ENCODE measurements around the gene AQP3.

DNA sequence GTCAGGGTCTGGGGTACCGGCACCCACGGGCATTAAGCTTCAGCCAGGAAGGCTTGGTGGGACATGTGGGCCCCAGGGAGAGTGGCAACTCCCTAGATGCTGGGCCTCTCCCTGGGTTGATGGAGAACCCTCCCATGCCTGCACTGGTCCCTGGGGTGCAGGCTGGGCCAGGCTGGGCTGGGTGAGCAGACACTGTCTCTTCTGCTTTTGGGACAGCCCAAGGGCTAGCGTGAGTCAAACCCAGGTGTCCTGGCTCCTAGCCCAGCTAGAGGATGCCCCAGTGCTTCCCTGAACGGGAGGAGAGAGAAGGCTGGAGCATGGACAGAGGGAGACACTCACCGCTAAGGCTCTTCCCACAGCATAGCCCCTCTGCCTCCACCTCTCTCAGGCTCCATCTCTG, 39.3 kb downstream of the AQP3 start:
- TF ChIP-seq, protein P1, sequence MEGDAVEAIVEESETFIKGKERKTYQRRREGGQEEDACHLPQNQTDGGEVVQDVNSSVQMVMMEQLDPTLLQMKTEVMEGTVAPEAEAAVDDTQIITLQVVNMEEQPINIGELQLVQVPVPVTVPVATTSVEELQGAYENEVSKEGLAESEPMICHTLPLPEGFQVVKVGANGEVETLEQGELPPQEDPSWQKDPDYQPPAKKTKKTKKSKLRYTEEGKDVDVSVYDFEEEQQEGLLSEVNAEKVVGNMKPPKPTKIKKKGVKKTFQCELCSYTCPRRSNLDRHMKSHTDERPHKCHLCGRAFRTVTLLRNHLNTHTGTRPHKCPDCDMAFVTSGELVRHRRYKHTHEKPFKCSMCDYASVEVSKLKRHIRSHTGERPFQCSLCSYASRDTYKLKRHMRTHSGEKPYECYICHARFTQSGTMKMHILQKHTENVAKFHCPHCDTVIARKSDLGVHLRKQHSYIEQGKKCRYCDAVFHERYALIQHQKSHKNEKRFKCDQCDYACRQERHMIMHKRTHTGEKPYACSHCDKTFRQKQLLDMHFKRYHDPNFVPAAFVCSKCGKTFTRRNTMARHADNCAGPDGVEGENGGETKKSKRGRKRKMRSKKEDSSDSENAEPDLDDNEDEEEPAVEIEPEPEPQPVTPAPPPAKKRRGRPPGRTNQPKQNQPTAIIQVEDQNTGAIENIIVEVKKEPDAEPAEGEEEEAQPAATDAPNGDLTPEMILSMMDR (conservative IDR thresholded peaks at IDR 0.05; ENCODE audit: low read depth, low read length), result no peak
- TF ChIP-seq MAFK (IDR thresholded peaks at IDR 0.05; ENCODE audit: low read depth, low read length) (no peak), POLR2A (IDR thresholded peaks at IDR 0.05; ENCODE audit: low read depth, low read length) (no peak), MXI1 (IDR thresholded peaks at IDR 0.05; ENCODE audit: borderline replicate concordance, low read depth, low read length) (no peak), MAZ (IDR thresholded peaks at IDR 0.05; ENCODE audit: borderline replicate concordance, low read depth, low read length) (no peak), CEBPB (IDR thresholded peaks at IDR 0.05; ENCODE audit: low read depth, low read length) (no peak), FOS (IDR thresholded peaks at IDR 0.05; ENCODE audit: low read depth, low read length) (no peak)
- TF ChIP-seq, protein P2, sequence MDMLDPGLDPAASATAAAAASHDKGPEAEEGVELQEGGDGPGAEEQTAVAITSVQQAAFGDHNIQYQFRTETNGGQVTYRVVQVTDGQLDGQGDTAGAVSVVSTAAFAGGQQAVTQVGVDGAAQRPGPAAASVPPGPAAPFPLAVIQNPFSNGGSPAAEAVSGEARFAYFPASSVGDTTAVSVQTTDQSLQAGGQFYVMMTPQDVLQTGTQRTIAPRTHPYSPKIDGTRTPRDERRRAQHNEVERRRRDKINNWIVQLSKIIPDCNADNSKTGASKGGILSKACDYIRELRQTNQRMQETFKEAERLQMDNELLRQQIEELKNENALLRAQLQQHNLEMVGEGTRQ (IDR thresholded peaks at IDR 0.05; ENCODE audit: low read depth, low read length), result no peak
